RWPE2 (cell line): Measurements from ENCODE around the gene CDK8.

Experiments used
- ATAC-seq: fragments of 200-7000 bp; cut with Tn5 transposase; 3 replicates; pipeline ENCODE4 v1.9.1; 2021; ENCODE audit warnings: low read depth
- DNase-seq: peaks from one replicate; pipeline ENCODE4 v3.0.0-alpha.2; 2020; ENCODE audit warnings: low spot score
- H3K27ac ChIP-seq: fragments of 450-650 bp; 2 replicates; pipeline ENCODE4 v1.5.1; 2017; ENCODE audit warnings: mild to moderate bottlenecking; ENCODE audit not compliant: poor library complexity, severe bottlenecking
- H3K27me3 ChIP-seq: fragments of 250-450 bp; sonication (Bioruptor Pico); 2 replicates; pipeline ENCODE4 v1.5.1; 2021; ENCODE audit warnings: mild to moderate bottlenecking, moderate library complexity; ENCODE audit not compliant: insufficient read depth, poor library complexity, severe bottlenecking
- H3K36me3 ChIP-seq: fragments of 250-450 bp; sonication (Bioruptor Pico); 2 replicates; pipeline ENCODE4 v1.5.1; 2020; ENCODE audit warnings: low read depth, mild to moderate bottlenecking, moderate library complexity
- H3K4me1 ChIP-seq: fragments of 250-450 bp; sonication (Bioruptor Pico); 2 replicates; pipeline ENCODE4 v1.5.1; 2021; ENCODE audit warnings: mild to moderate bottlenecking, moderate library complexity; ENCODE audit not compliant: insufficient read depth, poor library complexity, severe bottlenecking
- H3K4me3 ChIP-seq: fragments of 250-450 bp; sonication (Bioruptor Pico); 2 replicates; pipeline ENCODE4 v1.5.1; 2021; ENCODE audit warnings: mild to moderate bottlenecking, moderate library complexity; ENCODE audit not compliant: severe bottlenecking
- H3K9me3 ChIP-seq: fragments of 250-450 bp; sonication (Bioruptor Pico); 2 replicates; pipeline ENCODE4 v1.5.1; 2021; ENCODE audit warnings: mild to moderate bottlenecking, moderate library complexity; ENCODE audit not compliant: severe bottlenecking
- TF ChIP-seq, protein P1 (sequence below): fragments of 450-650 bp; IDR thresholded peaks from one replicate; pipeline ENCODE4 v1.5.1; 2017; ENCODE audit warnings: mild to moderate bottlenecking, moderate library complexity; ENCODE audit not compliant: poor library complexity, severe bottlenecking

The CDK8 gene

GRCh38 chr13:26253787-26254582 is at the start of gene CDK8:
Gene CDK8, plus strand, starts transcription at chr13:26254129. Its CDS starts 513 bp downstream, at chr13:26254642.
- peaks cover 13% of the 10 kb centered on the region for H3K4me1 ChIP-seq
- H3K36me3 ChIP-seq = no peaks in the 10 kb centered on the region
- peak; percentile 88 for ATAC-seq
- H3K27ac ChIP-seq = peak within 1 kb of the TSS; percentile 49
- H3K9me3 ChIP-seq = no peaks in the 10 kb centered on the region
- H3K4me3 ChIP-seq = peak within 1 kb of the TSS; percentile 96
- DNase-seq = peak; percentile 86
- TF ChIP-seq, protein P1, sequence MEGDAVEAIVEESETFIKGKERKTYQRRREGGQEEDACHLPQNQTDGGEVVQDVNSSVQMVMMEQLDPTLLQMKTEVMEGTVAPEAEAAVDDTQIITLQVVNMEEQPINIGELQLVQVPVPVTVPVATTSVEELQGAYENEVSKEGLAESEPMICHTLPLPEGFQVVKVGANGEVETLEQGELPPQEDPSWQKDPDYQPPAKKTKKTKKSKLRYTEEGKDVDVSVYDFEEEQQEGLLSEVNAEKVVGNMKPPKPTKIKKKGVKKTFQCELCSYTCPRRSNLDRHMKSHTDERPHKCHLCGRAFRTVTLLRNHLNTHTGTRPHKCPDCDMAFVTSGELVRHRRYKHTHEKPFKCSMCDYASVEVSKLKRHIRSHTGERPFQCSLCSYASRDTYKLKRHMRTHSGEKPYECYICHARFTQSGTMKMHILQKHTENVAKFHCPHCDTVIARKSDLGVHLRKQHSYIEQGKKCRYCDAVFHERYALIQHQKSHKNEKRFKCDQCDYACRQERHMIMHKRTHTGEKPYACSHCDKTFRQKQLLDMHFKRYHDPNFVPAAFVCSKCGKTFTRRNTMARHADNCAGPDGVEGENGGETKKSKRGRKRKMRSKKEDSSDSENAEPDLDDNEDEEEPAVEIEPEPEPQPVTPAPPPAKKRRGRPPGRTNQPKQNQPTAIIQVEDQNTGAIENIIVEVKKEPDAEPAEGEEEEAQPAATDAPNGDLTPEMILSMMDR = no peak
- no peaks in the 10 kb centered on the region for H3K27me3 ChIP-seq

- no peak overlapping the region for H3K27ac ChIP-seq
- H3K4me3 ChIP-seq = no peak overlapping the region
- peaks cover 25% of the 10 kb centered on the region for H3K36me3 ChIP-seq
- DNase-seq = no peak
- TF ChIP-seq, protein P1 = no peak
- H3K4me1 ChIP-seq = no peaks in the 10 kb centered on the region
- H3K9me3 ChIP-seq = no peaks in the 10 kb centered on the region
- H3K27me3 ChIP-seq = no peaks in the 10 kb centered on the region
- no peak for ATAC-seq
Measured at GRCh38 chr13:26208287-26208686, 45.6 kb upstream of the CDK8 start.

GRCh38 chr13:26213345-26213744 is 40.6 kb upstream of the CDK8 start:
- Histone ChIP-seq H3K27me3 (no peaks in the 10 kb centered on the region), H3K27ac (no peak overlapping the region), H3K9me3 (no peaks in the 10 kb centered on the region), H3K4me3 (no peak overlapping the region), H3K36me3 (peaks cover 75% of the 10 kb centered on the region), H3K4me1 (no peaks in the 10 kb centered on the region)
- no peak for DNase-seq
- ATAC-seq = no peak
- TF ChIP-seq, protein P1 = no peak

DNA sequence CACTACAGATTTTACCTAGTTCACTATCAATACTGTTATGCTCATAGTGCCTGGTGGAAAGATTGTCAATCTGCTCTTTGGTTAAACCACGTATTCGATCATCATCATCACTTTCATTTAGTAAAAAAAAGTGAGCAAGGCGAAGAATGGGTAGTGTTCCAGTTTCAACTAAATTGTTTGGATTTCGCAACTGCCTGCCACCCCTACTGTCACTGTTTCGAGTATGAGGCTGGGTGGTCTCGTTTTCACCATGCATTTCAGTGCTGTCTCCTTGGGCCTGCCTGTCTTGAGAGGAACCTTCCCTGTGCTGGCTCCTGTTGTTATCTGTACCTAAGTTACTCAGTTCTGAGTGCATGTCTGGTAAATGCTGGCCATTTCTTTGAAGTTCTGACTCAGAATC is 39.9 kb upstream of the CDK8 start:
- no peaks in the 10 kb centered on the region for H3K4me1 ChIP-seq
- ATAC-seq (no peak), DNase-seq (no peak)
- no peak overlapping the region for H3K27ac ChIP-seq
- no peak overlapping the region for H3K4me3 ChIP-seq
- no peaks in the 10 kb centered on the region for H3K27me3 ChIP-seq
- TF ChIP-seq, protein P1 = no peak
- H3K36me3 ChIP-seq = peaks cover 82% of the 10 kb centered on the region
- H3K9me3 ChIP-seq = no peaks in the 10 kb centered on the region

DNA sequence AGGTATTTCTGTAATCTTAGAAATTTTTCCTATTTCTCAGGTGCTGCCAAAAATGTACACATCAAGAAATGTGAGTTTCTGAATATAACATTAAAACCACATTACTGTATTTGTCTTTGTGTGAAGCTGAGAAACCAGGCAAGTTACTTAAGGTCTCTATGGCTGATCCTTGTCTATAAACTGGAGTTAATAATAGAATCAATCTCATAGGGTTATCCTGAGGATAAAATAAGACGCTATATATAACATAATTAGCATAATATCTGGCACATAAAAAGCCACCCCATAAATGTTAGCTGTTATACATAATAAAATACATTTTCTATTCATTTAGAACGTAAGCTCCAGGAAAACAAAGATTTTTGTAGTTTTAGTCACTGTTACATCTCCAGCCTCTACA is 37.9 kb upstream of the CDK8 start:
- DNase-seq = no peak
- Histone ChIP-seq H3K27ac (no peak overlapping the region), H3K27me3 (no peaks in the 10 kb centered on the region), H3K36me3 (peaks cover 94% of the 10 kb centered on the region), H3K9me3 (no peaks in the 10 kb centered on the region), H3K4me1 (peaks cover 9% of the 10 kb centered on the region), H3K4me3 (no peak overlapping the region)
- TF ChIP-seq, protein P1 = no peak
- no peak for ATAC-seq
